HG02884 (cell line): ENCODE data around the gene FAM131A.

Experiments used
- ATAC-seq: cut with Tn5 transposase; IDR thresholded peaks from one replicate; pipeline ENCODE4 v1.9.1; 2021; ENCODE audit warnings: mild to moderate bottlenecking, moderate library complexity; ENCODE audit not compliant: unreplicated experiment

The FAM131A gene

DNA sequence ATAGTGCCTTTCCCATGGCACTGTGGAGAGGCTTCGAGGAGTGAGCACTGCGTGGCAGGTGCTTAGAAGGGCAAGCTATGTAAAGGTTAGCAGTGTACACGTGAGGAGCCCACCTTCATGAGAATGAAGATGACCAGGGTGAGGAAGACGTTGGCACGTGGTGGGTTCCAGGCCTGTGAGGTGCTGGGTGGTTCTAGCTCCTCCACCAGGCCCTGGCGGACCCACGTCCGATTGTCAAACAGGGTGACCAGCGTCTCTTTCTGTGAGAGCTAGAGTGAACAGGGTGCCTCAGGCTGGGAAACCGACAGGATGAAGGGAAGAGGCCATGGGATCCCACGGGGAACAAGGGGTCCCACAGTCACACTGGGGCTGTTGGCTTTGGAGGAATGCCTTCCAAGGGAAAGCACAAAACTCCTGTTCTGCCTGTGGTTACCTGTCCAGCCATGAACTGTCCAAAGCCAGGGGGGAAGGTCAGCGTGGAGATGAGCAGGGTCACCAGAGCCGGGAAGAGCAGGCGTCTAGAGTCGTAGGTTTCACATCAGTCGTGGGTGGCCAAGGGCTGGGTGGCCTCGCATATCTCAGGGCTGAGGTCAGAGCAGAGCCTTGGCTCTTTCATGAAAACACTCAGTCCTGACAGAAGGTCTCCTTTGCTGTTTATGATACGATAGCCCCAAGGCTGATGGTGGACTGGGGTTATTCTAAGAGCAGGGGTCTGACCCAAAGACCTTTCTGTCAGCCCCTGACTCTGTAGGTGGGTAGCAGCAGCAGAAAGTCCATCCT is 18.1 kb downstream of the FAM131A start:
- ATAC-seq, result no peak

DNA sequence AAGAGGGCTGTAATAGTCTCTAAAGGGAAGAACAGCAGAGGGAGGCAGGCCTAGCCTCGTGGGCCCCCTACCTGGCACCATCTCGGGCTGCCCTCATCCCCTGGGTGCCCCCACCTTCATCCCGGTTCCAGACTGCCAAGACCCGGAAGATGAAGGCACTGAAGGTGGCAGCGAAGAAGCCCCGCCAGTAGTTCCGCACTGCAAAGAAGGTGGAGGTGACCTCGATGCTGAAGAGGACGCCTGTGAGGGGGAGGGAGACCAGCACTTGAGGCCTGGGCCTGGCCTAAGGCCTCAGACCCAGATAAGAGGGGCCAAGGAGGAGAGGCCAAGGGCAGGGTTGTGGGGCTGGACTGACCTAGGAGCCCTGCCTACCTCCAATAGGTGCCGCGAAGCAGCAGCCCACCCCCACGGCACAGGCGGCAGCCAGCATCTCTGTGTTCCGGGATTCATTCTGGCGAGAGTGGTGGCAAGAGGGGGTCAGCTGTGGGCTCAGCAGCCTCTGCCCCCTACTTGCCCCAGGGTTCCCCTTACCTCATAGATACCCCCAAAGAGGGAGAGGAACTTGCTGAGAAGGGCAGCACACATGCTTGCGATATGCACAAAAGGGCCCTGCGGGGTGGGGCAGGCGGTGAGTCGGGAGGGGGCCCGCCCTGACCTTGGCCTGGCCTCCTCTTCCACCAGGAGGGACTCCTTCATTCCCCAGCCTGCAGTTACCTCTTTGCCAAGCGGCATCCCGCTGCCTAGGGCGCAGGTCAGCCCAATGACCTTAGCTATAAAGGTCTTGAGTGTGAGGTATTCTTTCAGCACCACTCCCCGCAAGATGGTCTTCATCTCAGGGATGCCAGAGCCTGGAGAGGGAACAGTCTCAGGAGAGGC is 20.1 kb downstream of the FAM131A start:
- ATAC-seq, result no peak

DNA sequence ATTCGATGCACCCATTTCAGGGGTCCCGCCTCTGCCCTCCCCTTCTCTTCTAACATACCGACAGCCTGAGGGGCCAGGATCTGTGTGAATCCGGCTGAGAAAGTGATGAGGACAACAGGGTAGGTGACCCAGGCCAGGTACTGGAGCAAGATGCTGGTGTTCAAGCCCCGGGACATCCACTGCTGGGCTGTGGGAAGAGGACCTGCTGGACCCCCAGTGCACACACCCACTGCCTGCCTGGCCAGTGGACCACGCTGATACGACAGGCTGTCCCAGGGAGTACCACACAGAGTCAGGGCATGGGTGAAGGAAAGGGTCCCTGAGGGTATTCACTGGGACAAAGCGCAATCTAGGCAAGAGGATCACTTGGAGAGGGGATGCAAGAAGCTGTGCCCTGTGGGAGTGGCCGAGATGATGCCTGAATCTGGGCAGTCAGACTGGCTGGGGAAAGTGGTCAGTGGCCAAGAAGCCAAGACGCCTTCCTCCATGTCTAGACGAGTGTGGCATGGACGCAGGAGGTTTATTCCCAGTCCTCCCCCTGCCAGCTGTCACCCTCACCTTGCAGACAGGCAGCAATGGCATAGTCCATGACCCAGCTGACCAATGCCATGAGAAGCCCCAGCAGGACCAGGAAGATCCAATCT is 20.8 kb downstream of the FAM131A start:
- ATAC-seq, result no peak

DNA sequence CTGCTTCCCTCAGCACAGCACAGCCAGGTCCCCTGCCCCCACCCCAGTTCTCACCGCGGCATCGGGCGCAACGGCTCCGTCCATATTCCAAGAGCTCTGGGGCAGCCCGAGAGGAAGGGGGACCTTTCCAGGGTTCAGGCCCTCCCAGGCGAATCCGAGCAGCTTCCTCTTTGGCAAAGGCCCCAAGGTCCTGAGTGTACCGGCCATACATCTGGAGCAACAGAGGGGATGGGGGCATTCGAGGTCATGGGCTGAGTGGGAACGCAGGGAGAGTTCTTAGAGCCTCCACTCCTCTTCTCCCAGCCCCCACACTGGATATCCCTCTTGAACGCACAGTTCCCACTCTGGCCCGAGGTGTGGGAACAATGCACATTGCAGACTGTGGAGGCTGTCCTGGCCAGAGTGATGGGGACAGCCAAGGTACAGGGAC is 21.5 kb downstream of the FAM131A start:
- no peak for ATAC-seq

DNA sequence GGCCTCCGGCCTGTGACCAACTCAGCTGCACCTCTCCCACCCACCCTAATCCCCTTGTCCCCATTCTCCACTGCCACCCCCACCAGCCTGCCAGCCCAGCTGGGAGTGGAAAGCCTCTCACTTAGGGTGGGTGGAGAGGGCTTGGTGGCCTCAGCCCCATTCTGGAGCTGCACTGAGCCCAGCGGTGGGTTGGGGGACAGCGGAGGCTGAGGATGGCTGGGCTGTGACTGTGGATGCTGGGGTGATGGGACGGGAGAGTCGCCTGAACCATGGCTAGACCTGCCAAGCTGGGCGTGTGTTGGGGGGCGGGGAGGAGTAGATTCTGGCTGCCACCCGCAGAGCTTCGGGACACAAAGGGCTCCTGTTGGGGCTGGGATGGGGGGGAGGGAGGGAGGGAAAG is 22.2 kb downstream of the FAM131A start:
- no peak for ATAC-seq

DNA sequence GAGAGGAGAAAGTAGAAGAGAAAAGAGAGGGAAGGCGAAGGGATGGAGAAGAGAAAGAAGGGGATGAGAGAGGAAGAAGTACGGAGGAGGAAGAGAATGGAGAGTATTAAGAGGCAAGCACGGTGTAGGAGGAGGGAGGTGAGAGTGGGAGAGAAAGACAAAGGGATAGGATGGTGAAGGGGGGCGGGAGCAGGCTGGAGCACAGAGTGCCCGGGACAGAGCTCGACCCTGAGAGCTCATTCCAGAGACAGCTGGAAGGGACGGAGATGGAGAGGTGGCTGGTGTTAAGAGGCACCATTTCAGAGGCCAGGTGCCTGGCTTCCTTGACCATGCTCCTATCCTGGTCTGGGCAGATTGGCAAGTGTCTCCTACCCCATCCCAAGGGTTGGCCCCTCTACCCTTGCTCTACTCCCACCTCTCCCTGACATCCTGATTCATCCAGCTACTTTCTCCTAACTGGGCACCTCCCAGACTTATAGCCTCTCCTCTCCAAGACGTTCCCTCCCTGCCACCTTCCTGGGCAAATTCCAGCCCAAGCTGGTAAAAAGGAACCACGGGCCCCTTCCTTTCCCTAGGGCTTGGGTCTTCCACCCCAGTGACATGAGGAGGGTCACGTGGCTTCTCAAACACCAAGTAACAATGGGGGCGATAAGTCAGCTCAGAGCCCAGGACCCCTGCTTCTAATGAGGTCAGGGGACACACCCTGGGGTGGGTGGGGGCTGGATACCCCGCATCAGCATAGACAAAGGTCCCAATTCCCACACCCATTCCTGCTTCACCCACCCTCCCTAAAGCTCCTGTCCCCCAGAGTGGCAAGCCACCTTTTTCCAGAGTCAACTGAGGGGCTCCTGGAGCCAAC is 22.9 kb downstream of the FAM131A start:
- ATAC-seq, result no peak

DNA sequence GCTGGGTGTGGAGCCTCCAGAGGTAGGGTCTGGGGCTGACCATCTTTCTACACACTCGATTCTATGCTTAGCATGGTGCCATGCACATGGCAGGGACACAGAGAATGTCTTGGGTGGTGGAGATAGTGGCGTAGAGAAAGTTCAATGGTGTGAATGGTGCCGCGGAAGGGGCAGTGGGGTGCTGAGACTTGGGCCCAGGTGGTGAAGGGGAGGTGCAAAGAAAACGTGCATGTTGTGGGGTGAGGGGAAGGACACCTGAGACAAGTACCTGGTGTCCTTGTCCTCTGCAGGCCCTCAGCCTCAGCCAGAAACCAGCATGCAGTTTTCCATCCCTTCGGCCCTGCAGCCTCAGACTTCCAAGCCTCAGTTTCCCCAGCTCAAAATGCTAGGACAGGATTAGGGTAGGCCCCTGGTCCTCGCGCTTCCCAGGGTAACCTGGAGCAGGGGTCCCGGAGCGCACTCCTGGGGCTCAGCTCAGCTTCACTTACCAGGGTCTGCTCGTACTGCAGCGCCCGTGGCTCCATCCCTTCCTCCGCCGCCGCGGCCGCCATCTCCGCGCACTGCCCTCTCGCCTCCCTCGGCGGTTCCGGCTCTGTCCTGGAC is 23.6 kb downstream of the FAM131A start:
- no peak for ATAC-seq

DNA sequence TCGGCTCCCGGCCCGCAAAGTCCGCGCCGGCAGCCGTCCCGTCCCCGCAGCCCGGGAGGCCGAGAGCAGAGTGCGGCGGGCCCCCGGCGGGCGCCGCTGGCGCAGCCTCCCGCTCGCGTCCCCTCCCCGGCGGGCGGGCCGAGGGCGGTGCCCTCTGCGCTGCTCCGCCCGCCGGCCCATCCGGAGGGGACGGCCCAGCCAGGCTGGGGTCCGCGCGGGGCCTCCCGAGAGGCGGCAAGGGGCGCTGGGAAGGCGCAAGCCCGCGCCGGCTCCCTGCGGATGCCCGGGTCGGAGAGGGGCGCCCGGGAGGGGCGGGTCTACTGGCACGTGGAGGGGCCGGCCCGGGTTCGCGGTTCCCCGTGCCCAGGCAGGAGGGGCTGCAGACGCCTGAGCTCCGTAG is 24.1 kb downstream of the FAM131A start, which contains the start of the genes CLCN2 and POLR2H:
TSS of gene CLCN2 (minus strand) at position 74 of the 400 bp plus-strand sequence. CDS start 126 bp downstream, outside the sequence.
TSS of gene POLR2H (plus strand) at position 179 of the 400 bp plus-strand sequence. CDS start 1,783 bp downstream, outside the sequence.
- ATAC-seq, result no peak

DNA sequence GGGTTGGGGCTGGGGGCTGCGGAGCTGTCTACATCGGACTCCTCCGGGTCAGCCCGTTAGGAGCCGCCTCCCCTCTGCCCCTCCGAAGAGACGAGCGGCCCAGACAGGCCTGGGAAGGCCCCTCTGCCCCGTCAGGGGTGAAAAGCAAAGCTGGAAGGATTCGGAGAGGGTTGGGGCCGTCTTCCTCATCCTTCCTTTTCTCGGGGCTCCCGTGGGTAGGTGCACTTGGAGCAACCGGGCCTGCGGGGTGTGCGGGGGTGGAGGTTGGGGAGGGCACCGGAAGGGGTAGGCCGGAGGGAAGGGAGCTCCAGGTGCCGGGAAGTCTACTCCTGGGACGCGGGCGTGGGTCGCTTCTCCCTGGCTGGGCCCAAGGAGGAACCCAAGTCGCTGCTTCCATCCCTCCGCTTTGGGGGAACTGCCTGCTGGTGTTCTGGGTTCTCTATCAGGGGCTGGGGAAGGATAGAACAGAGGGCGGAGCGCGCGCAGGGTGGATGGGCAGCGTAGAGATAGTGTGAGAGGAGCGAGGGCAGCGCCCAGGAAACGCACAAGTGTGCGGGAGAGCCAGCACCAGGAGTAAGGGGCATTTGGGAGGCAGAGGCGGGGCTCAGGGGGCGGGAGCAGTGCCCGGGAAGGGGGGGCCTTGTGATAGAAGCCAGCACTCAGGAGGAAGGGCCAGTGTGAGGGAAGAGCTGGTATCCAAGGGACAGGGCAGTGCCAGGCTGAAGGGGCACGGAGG is 24.7 kb downstream of the FAM131A start:
- ATAC-seq, result peak; percentile 2

DNA sequence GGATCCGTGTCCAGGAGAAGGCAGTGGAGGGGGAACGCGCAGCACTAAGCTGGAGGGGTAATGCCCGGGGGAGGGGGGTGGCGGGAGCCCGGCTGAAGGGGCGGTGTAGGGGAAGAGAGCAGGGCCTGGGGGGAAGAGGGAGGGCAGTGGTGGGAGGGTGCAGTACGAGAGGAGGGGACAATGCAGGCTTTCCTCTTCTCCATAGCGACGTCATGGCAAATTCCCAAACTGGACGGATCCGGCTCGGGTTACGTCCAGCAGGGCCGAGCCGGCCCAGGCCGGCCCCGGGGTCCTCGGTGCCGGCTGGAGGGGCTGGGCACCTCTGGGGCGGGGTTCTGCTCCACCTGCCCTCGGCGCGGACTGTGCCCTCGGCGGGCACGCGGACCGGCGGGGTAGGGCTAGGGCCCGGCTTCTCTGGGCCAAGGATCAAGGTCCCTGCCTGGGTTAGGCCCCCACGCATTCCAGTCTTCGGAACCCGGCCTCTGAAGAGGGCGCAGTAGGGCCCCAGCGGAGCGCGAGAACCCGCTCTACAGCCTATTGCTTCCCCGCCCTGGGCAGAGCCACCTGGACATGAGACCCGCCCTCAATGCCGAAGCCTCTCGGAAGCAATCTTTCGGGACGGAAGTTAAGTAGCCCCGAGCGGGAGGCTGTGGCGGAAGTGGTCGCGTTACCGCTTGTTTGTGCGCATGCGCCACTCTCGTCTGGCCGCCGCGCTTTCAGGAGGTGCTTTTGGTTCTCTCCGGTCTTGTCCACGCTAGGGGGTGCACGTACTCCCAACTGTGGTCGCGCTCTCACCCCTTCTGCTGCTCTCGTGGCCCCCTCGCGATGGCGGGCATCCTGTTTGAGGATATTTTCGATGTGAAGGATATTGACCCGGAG is 25.5 kb downstream of the FAM131A start:
- ATAC-seq, result peak; percentile 82

DNA sequence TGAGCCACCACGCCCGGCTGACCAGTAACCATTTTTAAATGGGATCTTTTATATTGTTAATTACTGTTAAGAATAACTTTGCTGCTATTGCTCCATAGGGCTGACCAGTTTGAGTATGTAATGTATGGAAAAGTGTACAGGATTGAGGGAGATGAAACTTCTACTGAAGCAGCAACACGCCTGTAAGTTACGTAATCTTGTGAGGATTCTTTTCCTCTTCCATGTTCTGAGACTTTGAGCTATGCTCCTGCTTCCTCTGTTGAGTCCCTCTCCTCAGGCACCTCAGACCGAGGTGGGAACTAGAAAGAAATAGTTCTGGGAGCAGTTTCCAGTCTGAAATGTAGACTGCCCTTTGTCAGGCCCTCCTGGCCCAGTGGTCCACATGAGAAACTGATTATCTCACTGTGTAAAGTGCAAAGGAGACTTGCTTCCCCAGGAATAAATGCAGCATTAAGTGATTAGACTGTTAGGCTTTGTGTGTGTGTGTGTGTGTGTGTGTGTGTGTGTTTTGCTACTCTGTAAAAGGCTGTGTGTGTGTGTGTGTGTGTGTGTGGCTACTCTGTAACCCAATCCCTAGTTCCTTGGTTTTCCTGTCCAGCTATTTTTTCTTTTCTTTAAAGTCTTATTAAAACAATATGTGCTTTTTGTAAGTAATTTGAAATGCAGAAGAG is 29.4 kb downstream of the FAM131A start:
- ATAC-seq, result no peak

DNA sequence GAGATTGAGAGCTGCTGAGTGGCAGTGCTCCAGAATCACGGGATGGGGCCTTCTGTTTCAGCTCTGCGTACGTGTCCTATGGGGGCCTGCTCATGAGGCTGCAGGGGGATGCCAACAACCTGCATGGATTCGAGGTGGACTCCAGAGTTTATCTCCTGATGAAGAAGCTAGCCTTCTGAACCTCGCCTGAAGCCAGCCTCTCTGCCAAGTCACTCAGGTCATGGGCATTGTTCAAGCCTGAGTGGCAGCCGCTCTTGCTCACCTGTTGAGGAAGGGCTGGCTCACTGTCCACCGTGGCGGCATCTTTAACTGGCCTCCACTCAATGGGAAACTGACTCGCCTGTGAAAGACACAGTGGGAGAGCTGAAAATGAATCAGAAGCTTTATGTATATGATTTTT is 30.7 kb downstream of the FAM131A start:
- no peak for ATAC-seq

DNA sequence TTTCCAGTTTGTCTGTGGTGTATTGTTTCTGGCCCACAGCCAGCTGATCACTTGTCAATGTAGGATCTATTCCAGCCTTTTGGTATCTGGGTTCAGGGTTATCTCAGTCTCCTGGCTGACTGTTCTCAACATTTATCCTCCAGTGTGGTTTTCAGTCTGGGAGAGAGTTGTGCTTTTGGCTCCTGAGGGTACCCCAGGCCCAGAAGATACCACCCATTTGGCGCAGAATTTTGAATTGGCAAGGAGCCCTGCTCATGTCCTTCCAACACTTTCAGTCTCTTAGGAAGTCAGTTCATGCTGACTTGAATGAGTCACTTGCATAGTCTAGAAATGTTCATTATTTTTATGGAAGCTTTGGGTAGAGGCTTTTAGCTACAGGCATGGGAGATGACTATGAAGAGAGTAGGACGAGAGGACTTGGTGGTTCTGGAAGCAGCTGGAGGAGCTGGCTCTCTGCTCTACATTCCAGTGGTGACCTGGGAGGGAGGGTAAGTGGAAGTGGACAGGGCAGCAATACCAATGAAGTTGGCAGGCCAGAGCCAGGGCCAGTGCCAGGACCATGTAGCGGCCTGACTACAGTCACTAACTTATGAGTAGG is 31.3 kb downstream of the FAM131A start:
- ATAC-seq, result no peak

DNA sequence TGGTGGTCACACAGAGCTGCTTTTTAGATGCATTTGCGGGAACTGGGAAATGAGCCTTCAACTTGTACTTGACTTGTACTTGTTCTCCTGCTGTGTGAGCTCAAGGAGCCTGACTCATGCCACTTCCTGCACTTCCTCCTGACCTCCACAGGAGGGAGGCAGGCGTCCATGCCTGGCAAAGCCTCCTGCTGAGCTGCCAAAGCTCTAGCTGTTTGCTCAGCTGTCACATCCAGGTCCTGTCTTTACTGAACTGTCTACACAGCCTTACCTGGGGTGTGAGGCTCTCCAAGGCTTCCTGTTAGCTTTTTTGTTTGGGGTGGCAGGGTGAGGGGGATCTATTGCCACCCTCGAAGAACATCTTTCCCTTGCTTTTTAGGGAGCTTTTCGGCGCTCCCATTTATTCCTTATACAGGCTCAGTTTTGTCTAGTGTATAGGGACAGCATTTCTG is 34.2 kb downstream of the FAM131A start:
- peak; percentile 70 for ATAC-seq

DNA sequence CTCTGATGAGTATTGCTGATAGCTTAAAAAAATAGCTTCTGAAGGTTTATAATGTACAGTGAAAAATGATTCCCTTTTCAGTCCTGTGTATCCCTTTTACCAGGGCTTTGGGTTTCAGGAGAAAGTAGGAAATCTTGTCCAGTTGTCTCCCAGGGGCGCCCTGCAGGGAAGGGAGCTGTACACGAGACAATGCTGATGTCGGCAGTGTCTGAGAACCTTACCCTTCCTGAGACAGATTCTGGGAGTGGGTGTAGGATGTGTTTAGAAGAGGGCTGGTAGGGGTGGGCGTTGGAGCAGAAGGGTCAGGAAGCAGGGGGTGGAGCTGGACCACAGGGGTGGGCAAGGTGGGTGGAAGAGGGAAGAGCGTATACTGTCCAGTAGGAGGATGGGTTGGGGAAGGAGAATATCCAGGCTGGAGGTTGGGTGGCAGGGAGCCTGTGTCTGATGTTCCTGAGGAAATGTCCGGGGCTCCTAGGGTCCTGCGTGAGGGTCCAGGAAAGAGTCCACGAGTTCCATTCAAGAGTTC is 35.0 kb downstream of the FAM131A start:
- no peak for ATAC-seq

DNA sequence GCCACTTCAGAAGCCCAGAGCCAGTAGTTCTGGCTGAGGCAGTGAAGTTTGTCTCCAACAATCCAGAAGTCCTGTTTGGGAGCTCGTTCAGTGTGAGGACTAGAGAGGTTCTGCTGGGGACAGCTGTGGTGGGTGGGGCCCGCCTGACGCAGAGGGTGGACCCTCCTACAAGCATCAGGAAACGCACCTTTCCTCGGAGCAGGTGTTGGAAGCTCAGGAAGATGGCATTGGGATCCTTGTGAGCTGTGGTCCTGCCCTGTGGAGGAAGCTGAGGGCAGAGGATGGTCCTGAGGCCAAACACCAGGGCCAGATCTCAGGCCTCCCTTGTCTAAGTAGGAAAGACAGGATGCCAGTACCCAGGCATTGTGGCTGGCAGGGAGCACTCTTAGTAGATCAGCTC is 35.5 kb downstream of the FAM131A start:
- ATAC-seq, result no peak

DNA sequence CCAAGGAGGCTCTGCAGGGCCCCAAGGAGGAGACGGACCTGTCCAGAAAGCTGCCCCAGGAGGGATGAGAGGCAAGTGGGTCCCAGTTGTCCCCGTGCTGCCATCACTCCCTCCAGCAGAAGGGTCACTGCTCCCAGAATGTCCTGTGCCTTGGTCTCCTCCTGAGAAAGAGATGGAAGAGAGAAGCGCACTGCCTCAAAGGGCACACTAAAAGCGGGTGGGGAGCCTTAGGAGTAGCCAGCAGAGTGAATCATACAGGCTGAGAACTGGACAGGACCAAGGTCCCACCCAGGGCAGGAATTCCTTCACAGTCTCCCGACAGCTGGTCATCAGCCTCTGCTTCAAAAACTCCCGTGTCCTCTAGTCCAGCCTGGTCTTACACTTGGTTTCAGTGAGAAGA is 36.0 kb downstream of the FAM131A start:
- no peak for ATAC-seq
